OCI-LY3 (cell line): ENCODE data around the gene MACROD2.

ENCODE experiments used
- EZH2phosphoT487 ChIP-seq: fragments of 200-600 bp; shearing (Covaris generic); IDR thresholded peaks from 2 replicates; pipeline ENCODE4 v1.6.1; 2018; ENCODE audit warnings: antibody characterized with exemption, mixed run types, low read depth
- TF ChIP-seq, protein P1 (sequence below): fragments of 200-600, 300-600 bp; sonication (generic); IDR thresholded peaks from 2 replicates; pipeline ENCODE4 v1.5.1; 2014; ENCODE audit warnings: antibody characterized with exemption, low read length, low read depth

- TF ChIP-seq, protein P1, sequence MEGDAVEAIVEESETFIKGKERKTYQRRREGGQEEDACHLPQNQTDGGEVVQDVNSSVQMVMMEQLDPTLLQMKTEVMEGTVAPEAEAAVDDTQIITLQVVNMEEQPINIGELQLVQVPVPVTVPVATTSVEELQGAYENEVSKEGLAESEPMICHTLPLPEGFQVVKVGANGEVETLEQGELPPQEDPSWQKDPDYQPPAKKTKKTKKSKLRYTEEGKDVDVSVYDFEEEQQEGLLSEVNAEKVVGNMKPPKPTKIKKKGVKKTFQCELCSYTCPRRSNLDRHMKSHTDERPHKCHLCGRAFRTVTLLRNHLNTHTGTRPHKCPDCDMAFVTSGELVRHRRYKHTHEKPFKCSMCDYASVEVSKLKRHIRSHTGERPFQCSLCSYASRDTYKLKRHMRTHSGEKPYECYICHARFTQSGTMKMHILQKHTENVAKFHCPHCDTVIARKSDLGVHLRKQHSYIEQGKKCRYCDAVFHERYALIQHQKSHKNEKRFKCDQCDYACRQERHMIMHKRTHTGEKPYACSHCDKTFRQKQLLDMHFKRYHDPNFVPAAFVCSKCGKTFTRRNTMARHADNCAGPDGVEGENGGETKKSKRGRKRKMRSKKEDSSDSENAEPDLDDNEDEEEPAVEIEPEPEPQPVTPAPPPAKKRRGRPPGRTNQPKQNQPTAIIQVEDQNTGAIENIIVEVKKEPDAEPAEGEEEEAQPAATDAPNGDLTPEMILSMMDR, result no peak
- no peak for TF ChIP-seq EZH2phosphoT487
Observed at GRCh38 chr20:14495066-14495465, 499.8 kb downstream of the MACROD2 start.
